ENCODE data around the gene MRAS.

Gene MRAS

DNA sequence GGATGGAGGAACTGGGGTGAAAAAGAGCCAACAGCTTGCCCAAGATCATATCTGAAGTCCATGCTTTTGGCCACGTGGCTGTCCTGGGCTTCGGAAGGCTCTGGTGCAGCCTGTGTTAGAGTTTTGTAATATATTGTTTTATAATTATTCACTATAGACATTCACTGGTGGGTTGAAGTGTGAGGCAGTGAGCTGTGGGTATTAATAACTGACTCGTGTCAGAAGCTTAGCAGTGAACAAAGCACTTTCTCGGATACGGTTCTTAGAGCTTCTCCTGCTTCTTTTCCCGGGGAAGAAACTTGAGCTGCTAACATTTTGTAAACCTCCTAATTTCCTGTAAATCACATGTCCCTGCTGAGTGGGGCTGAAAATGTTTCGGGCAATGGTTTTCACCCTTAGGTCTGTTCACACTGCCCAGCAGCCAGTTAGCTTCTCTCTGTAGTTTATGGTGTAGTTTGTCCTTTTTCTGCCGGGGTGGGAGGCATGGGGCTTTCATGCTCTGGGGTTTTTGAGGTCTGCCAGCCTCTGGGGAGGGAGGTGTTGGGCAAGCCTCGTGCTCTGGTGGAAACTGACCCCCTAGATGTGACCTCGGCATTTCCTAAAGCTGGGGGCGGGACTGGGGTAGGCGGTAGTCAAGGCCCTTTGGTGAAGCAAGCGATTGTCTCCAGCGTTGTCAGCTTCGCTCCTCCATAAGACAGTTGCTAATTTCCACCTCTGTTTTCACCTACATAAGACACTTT, 1.7 kb downstream of the MRAS start:
- no peaks in the 10 kb centered on the region for H3K4me1 ChIP-seq (ENCODE audit: insufficient read depth, poor library complexity, severe bottlenecking)
- no peak overlapping the region for H3K4me3 ChIP-seq (ENCODE audit: severe bottlenecking)
- no peak for TF ChIP-seq CTCF (IDR thresholded peaks at IDR 0.05; ENCODE audit: poor library complexity, severe bottlenecking)
- no peak for ATAC-seq (ENCODE audit: low read depth)
- no peak for DNase-seq (ENCODE audit: low spot score)
- no peak overlapping the region for H3K27ac ChIP-seq (ENCODE audit: poor library complexity, severe bottlenecking)
- no peaks in the 10 kb centered on the region for H3K9me3 ChIP-seq (ENCODE audit: severe bottlenecking)
- H3K27me3 ChIP-seq (ENCODE audit: insufficient read depth, poor library complexity, severe bottlenecking): no peaks in the 10 kb centered on the region
- no peaks in the 10 kb centered on the region for H3K36me3 ChIP-seq (ENCODE audit: low read depth)

DNA sequence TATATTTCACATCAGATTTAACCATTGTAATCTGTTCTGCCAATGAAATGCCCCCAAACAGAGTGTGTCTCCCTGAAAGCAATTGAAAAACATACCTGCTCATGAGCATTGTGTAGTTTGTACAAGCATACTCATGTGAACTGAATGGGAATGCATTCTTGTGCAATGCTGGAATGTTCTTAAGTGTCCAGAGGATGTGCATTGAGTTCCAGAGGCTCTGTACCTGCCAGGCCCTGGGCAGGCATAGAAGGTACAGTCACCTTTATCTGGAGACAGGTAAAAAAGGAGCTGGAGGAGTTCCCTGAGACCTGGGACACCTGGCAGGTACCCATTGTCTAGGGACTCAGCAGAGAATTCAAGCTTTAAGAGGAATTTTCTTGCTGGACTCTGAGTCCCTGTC, 2.8 kb downstream of the MRAS start:
- no peaks in the 10 kb centered on the region for H3K9me3 ChIP-seq (ENCODE audit: severe bottlenecking)
- TF ChIP-seq CTCF (IDR thresholded peaks at IDR 0.05; ENCODE audit: poor library complexity, severe bottlenecking): no peak
- H3K4me1 ChIP-seq (ENCODE audit: insufficient read depth, poor library complexity, severe bottlenecking): no peaks in the 10 kb centered on the region
- H3K4me3 ChIP-seq (ENCODE audit: severe bottlenecking): no peak overlapping the region
- no peak for DNase-seq (ENCODE audit: low spot score)
- no peak overlapping the region for H3K27ac ChIP-seq (ENCODE audit: poor library complexity, severe bottlenecking)
- H3K36me3 ChIP-seq (ENCODE audit: low read depth): no peaks in the 10 kb centered on the region
- no peaks in the 10 kb centered on the region for H3K27me3 ChIP-seq (ENCODE audit: insufficient read depth, poor library complexity, severe bottlenecking)
- ATAC-seq (ENCODE audit: low read depth): 0 out of 3 replicates have a peak, but pooled peaks have one; percentile 30

DNA sequence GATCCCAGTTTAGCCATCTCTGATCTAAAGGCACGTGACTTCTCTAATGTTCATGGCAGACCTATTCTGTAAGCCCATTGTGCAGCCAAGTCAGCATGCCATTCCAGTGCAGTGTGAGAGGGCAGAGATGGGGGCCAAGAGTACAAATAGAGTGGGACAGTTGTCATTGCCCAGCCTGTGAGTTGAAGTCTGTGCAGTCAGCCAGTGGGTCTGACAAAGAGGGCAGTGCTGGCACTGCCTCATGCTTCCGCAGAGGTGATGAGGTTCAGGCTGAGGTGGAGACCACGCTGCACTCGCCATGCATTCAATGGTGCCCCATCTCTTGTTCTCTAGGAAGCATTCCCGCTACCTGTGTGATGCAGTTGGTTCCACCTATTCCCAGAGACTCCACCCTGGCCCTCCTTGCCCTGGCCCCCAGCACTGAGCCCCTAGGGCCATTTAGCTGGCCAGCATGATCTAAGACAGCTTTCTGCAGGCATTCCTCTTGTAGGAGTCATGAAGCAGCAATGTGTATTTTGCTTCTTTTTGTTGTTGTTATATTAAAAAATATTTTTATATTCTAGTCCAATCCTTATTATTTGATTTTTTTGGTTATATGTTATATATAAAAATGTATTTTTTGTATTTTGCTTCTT, 3.7 kb downstream of the MRAS start:
- no peaks in the 10 kb centered on the region for H3K4me1 ChIP-seq (ENCODE audit: insufficient read depth, poor library complexity, severe bottlenecking)
- no peak for TF ChIP-seq CTCF (IDR thresholded peaks at IDR 0.05; ENCODE audit: poor library complexity, severe bottlenecking)
- no peak for DNase-seq (ENCODE audit: low spot score)
- no peaks in the 10 kb centered on the region for H3K9me3 ChIP-seq (ENCODE audit: severe bottlenecking)
- no peak overlapping the region for H3K27ac ChIP-seq (ENCODE audit: poor library complexity, severe bottlenecking)
- ATAC-seq (ENCODE audit: low read depth): no peak
- H3K4me3 ChIP-seq (ENCODE audit: severe bottlenecking): no peak overlapping the region
- no peaks in the 10 kb centered on the region for H3K36me3 ChIP-seq (ENCODE audit: low read depth)
- H3K27me3 ChIP-seq (ENCODE audit: insufficient read depth, poor library complexity, severe bottlenecking): no peaks in the 10 kb centered on the region

DNA sequence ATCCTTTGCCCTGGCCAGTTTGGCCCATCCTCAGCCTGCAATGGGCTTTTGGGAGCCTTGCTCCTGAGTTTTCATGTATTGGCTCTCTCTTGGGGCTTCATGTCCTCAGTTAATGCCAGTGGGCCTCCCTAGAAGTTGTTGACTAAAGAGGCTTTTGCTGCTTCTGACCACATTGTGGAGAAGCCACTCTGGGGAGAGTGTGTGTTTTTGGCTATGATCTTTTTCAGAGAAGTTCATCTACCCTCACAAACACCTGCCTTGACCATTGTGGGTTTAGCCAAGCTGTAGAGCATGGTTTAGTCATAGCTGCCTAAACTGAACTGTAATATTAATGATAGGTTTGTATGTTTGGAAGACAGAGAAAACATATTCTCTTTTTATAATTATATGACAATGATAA, 6.0 kb downstream of the MRAS start:
- Histone ChIP-seq H3K9me3 (ENCODE audit: severe bottlenecking) (no peaks in the 10 kb centered on the region), H3K27me3 (ENCODE audit: insufficient read depth, poor library complexity, severe bottlenecking) (no peaks in the 10 kb centered on the region), H3K4me1 (ENCODE audit: insufficient read depth, poor library complexity, severe bottlenecking) (no peaks in the 10 kb centered on the region), H3K4me3 (ENCODE audit: severe bottlenecking) (no peak overlapping the region), H3K36me3 (ENCODE audit: low read depth) (no peaks in the 10 kb centered on the region), H3K27ac (ENCODE audit: poor library complexity, severe bottlenecking) (no peak overlapping the region)
- no peak for DNase-seq (ENCODE audit: low spot score)
- no peak for ATAC-seq (ENCODE audit: low read depth)
- no peak for TF ChIP-seq CTCF (IDR thresholded peaks at IDR 0.05; ENCODE audit: poor library complexity, severe bottlenecking)

DNA sequence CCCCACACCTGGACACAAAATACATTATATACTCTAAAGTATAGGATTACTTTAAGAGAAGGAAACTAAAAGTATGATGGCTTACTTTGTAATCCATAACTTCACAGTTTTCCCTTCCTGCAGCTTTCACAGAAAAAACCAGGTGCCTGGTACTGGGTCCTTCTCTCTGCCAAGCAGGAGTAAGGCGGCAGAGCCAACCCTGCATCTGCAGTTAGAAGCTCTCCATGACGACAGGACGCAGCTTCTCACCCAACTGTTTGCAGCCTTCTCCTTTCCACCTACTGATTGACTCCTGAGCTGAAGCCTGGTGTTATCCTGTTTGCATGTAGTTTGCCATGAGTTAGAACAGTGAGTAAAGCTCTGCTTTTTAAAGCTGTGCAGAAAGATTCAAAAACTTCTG, 6.7 kb downstream of the MRAS start:
- H3K27me3 ChIP-seq (ENCODE audit: insufficient read depth, poor library complexity, severe bottlenecking): no peaks in the 10 kb centered on the region
- no peak for ATAC-seq (ENCODE audit: low read depth)
- H3K36me3 ChIP-seq (ENCODE audit: low read depth): no peaks in the 10 kb centered on the region
- no peak overlapping the region for H3K4me3 ChIP-seq (ENCODE audit: severe bottlenecking)
- H3K9me3 ChIP-seq (ENCODE audit: severe bottlenecking): no peaks in the 10 kb centered on the region
- H3K27ac ChIP-seq (ENCODE audit: poor library complexity, severe bottlenecking): no peak overlapping the region
- DNase-seq (ENCODE audit: low spot score): no peak
- H3K4me1 ChIP-seq (ENCODE audit: insufficient read depth, poor library complexity, severe bottlenecking): no peaks in the 10 kb centered on the region
- TF ChIP-seq CTCF (IDR thresholded peaks at IDR 0.05; ENCODE audit: poor library complexity, severe bottlenecking): no peak
